HG02870 (cell line): ENCODE measurements around the gene DACH1.
"Not testable (repeated sequence)": the region's sequence is repeated elsewhere in the genome, so short reads cannot be mapped to it uniquely, and the experiment has no call there.

ENCODE experiments used
- ATAC-seq: cut with Tn5 transposase; IDR thresholded peaks from one replicate; pipeline ENCODE4 v1.9.1; 2021; ENCODE audit warnings: mild to moderate bottlenecking, moderate library complexity; ENCODE audit not compliant: unreplicated experiment

Gene DACH1

GRCh38 chr13:71785361-71785760 lies 81.6 kb downstream of the DACH1 start:
- ATAC-seq, result no peak

GRCh38 chr13:71780546-71780945 lies 86.5 kb downstream of the DACH1 start:
- no peak for ATAC-seq

- ATAC-seq, result not testable (repeated sequence)
Measured at GRCh38 chr13:71778998-71779397, 88.0 kb downstream of the DACH1 start.

GRCh38 chr13:71775966-71776365 lies 91.0 kb downstream of the DACH1 start:
- ATAC-seq, result no peak

- ATAC-seq, result no peak
Measured at GRCh38 chr13:71774863-71775262, 92.1 kb downstream of the DACH1 start.

GRCh38 chr13:71773531-71773930 lies 93.5 kb downstream of the DACH1 start:
- ATAC-seq, result no peak

GRCh38 chr13:71772361-71772760 lies 94.6 kb downstream of the DACH1 start:
- no peak for ATAC-seq

GRCh38 chr13:71771144-71771543 lies 95.9 kb downstream of the DACH1 start:
- ATAC-seq, result no peak

- no peak for ATAC-seq
Measured at GRCh38 chr13:71770710-71771109, 96.3 kb downstream of the DACH1 start.

- ATAC-seq, result no peak
Measured at GRCh38 chr13:71768881-71769280, 98.1 kb downstream of the DACH1 start.

- no peak for ATAC-seq
Measured at GRCh38 chr13:71759651-71760511, 107.1 kb downstream of the DACH1 start.

- ATAC-seq, result no peak
Measured at GRCh38 chr13:71758828-71759227, 108.2 kb downstream of the DACH1 start.

- ATAC-seq, result no peak
Measured at GRCh38 chr13:71754407-71754974, 112.5 kb downstream of the DACH1 start.

GRCh38 chr13:71752775-71753513 lies 114.1 kb downstream of the DACH1 start:
- ATAC-seq, result no peak

GRCh38 chr13:71751073-71751472 lies 115.9 kb downstream of the DACH1 start:
- no peak for ATAC-seq

- no peak for ATAC-seq
Measured at GRCh38 chr13:71730267-71730666, 136.7 kb downstream of the DACH1 start.

GRCh38 chr13:71729441-71729840 lies 137.6 kb downstream of the DACH1 start:
- ATAC-seq, result no peak

- no peak for ATAC-seq
Measured at GRCh38 chr13:71727662-71728061, 139.3 kb downstream of the DACH1 start.

- ATAC-seq, result no peak
Measured at GRCh38 chr13:71727042-71727441, 140.0 kb downstream of the DACH1 start.

- no peak for ATAC-seq
Measured at GRCh38 chr13:71722206-71722605, 144.8 kb downstream of the DACH1 start.

GRCh38 chr13:71721104-71721503 lies 145.9 kb downstream of the DACH1 start:
- ATAC-seq, result no peak

GRCh38 chr13:71718931-71719330 lies 148.1 kb downstream of the DACH1 start:
- ATAC-seq, result no peak
